GM04503 (cell line): ENCODE measurements around the gene GLRA3.

ENCODE experiments used
- DNase-seq: peaks from one replicate; pipeline ENCODE4 v3.0.0-alpha.2; 2012; ENCODE audit warnings: low read depth

Gene GLRA3

DNA sequence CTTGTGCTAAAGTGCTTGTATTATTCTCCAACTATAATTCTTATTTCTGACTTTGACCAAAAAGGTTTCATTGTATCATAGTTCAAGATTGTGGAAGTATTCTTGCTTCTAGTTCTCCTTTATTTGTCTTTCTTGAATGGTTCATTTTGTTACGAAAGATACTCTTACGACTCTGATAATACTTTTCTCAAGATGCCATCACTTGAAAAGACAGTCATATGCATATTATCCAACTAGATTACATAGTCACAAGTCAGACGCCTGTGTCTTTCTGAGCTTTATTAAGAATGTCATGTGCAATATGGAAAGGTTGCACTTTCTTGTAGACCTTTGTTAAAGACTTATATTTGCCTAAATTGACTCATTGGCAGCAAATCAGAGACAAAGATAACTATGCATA is 235.3 kb downstream of the GLRA3 start:
- DNase-seq: no peak

DNA sequence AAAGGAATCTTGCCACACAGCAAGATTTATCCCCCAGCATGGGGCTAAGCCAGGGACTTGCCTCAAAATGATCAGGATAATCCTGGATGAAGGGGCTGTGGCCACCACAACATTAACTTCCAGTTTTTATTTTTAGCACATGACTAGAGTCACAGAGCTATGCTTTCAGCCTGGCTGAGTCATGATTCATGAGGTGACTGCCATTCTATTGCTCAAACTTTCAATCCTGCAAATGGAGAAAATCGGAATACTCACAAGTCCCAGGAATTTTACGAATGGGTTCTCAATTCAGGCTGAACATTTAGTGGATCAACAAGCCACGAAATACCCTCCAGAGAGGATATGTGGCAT is 236.1 kb downstream of the GLRA3 start:
- peak; percentile 17 for DNase-seq

DNA sequence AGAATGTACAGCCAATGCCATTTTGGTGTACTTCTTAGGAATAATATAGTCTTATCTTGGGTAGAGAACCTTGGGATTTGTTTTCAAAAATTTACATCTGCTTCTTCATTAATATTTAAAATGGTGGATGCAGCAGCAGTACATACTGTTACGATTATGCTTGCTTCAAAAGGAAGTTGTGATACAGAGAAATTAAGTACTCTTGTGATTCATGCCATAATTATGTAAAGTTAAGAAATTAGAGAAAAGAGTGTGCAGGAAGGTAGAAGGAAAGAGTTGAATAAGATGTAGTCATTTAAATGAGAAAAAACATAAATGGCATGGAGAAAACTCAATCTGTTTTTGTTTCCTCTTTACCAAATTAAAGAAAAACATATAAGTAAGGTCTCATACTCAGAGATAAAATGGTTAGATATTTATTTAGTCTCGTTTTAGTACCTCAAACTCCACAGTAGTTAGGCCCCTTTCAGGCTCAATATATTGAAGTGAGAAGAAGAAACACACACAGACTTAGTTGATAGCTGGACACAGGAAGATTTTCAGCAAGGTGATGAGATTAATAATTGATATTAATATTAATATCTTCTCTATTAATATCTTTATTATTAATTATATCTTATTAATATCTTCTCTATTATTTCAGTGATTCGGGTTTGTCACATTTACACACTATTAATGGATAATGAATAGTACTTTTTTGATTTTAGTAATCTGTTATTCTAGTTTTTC is 236.6 kb downstream of the GLRA3 start:
- DNase-seq: no peak

DNA sequence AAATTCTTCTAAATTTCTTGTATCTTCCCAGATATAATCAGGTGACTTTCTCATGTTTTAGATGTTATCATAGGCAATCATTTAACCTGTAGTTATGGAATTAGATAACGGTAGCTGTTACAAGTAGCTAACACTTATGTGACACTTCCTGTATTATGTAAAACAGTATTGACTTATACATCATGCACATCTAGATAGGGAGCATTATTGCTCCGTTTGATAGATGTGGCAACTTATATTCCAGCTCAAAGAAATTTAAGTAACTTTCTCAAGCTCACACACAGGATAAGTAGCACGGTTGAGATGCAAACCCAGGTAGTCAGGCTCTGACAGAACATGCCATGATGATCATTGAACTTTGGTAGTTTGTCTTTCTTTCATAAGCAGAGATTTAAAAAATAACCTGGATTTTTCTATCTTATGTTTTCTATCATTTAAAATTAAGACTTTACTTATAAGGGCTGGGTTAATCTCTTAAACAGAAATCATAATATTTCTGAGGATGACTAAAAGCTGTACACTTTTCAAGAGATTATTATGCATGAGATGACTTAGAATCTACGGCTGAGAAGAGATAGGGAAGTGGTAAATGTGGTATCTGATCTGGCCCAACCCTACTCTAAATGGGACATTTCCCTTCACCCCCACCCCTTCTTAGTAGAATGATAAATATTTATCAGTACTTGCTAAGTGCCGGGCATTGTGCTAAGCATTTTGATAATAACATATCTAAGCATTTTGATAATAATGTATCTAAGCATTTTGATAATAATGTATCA is 237.6 kb downstream of the GLRA3 start:
- DNase-seq: no peak

DNA sequence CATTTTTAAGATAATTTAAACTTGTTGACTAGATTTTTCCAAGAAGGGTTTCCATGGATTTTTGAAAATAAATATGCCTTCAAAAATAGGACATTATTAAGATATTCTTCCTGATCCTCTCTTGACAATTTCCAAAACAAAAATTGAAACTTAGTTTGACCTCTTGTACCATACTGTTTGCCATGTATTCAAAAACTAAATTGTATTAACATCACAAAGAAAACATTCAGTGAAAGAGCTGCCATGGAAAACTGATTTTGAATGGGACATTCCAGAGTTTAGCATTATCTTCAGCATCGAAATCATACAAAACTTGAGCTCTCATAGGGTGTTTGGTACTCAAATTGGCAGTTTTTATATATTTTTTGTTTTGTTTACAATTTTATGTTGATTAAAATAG is 238.7 kb downstream of the GLRA3 start:
- no peak for DNase-seq
